ENCODE measurements around the gene PRIM1.

DNA sequence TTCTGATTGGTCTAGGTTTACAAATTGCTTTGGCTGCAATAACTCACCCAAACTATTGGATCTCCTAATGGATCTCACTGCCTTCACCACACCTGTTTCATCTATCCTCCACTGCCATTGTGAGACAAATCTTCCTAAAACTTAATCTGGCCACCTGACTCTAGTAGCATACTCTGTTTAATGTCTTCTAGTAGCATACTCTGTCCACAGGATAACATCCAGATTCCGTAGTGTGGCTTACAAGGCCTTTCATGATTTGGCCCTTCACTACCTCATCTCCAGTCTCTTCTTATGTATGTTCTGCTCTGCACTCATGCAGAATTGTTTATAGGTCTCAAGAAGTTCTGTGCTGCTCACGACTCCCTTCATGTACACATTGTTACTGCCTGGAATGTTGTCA lies 21.0 kb upstream of the PRIM1 start:
- TF ChIP-seq, protein P1, sequence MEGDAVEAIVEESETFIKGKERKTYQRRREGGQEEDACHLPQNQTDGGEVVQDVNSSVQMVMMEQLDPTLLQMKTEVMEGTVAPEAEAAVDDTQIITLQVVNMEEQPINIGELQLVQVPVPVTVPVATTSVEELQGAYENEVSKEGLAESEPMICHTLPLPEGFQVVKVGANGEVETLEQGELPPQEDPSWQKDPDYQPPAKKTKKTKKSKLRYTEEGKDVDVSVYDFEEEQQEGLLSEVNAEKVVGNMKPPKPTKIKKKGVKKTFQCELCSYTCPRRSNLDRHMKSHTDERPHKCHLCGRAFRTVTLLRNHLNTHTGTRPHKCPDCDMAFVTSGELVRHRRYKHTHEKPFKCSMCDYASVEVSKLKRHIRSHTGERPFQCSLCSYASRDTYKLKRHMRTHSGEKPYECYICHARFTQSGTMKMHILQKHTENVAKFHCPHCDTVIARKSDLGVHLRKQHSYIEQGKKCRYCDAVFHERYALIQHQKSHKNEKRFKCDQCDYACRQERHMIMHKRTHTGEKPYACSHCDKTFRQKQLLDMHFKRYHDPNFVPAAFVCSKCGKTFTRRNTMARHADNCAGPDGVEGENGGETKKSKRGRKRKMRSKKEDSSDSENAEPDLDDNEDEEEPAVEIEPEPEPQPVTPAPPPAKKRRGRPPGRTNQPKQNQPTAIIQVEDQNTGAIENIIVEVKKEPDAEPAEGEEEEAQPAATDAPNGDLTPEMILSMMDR (IDR thresholded peaks at IDR 0.05): no peak
- no peak for TF ChIP-seq POLR2A (IDR thresholded peaks at IDR 0.05)

All from stomach (tissue), 4 donors.